ENCODE data around the gene FAM13A. TPM values are rescaled to one million over a fixed set of nuclear protein-coding genes. Genes with fewer than 3 reads are reported as not detected.

The FAM13A gene
- total RNA-seq, 4 donors from 2014 or later: 157 to 327 (median 202) TPM

DNA sequence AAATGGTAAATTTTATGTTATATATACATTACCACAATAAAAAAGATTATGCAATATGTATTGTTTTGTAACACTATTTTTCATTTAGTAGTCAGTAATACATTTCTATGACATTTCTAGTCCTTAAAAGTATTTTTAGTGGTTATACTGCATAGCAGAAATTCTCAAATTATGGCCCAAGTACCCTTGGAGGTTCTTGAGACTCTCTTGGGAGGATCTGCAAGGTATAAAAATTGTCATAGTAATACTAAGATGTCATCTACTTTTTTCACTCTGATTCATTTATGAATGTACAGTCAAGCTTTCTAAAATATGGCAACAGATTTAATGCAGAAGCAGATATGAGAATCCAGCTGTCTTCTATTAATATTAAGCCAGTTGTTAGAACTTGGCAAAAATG, 220.8 kb downstream of the FAM13A start:
- DNase-seq: no peak
- H3K27me3 ChIP-seq: no peaks in the 10 kb centered on the region
- H3K36me3 ChIP-seq: no peaks in the 10 kb centered on the region
- intact Hi-C loops (cut with DNase I): no loop called here
- no peaks in the 10 kb centered on the region for H3K9me3 ChIP-seq
- TF ChIP-seq CTCF (IDR thresholded peaks at IDR 0.05) (no peak), POLR2A (IDR thresholded peaks at IDR 0.05) (no peak)
- no peak overlapping the region for H3K27ac ChIP-seq
- H3K4me1 ChIP-seq: no peaks in the 10 kb centered on the region
- no peak overlapping the region for H3K4me3 ChIP-seq (replicated peaks in 1 of 3)

DNA sequence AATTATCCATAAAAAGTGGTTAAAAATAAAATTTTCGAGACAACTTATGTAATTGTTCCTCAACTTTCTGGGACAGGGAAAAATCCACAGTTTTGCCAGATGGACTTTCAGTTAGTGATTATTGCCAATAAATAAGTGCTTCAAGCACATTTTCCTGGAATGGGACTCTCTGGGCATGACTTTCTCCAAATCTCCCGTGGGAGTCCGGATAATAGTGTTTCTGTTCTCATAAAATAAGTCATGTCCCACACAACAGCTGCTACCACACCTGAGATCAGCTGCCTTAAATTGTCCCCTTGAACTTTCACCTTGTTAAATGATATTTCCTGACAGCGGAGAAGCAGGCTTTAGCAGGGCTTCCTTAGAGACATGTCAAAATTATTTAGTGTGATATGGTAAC, 226.0 kb downstream of the FAM13A start:
- H3K27me3 ChIP-seq: no peaks in the 10 kb centered on the region
- H3K4me1 ChIP-seq: peaks cover 0 to 5% of the 10 kb centered on the region in 2 donors
- 65 to 73% methylated on average over 4 of the region's 4 CpGs for WGBS, 2 donors
- no peak overlapping the region for H3K27ac ChIP-seq
- H3K4me3 ChIP-seq (replicated peaks in 1 of 3): no peak overlapping the region
- intact Hi-C loops (cut with DNase I): no loop called here
- TF ChIP-seq CTCF (IDR thresholded peaks at IDR 0.05) (no peak), POLR2A (IDR thresholded peaks at IDR 0.05) (no peak)
- no peak for DNase-seq
- H3K9me3 ChIP-seq: no peaks in the 10 kb centered on the region
- no peaks in the 10 kb centered on the region for H3K36me3 ChIP-seq

DNA sequence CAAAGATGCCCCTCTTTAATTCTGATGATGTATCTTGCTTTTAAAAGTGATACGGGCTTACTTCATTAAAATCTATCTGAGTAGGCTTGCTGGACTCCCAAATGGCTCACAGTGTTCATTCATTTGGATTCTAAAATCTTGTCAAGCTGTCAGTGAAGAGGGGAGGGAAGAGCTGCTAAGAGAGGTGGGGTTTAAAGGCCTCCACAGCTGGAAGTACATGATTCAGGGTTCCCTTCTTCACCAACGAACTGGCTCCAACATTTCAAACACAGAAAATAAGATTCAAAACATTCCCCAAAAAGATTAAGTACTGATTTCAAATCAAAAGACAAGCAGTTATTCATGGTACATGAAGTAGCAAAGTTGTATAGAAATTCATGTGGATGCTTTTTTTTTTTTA, 226.4 kb downstream of the FAM13A start:
- no peak for TF ChIP-seq POLR2A (IDR thresholded peaks at IDR 0.05)
- TF ChIP-seq CTCF (IDR thresholded peaks at IDR 0.05): no peak
- Histone ChIP-seq H3K27me3 (no peaks in the 10 kb centered on the region), H3K9me3 (no peaks in the 10 kb centered on the region), H3K4me1 (peaks cover 0 to 5% of the 10 kb centered on the region in 2 donors), H3K4me3 (replicated peaks in 1 of 3) (no peak overlapping the region), H3K27ac (no peak overlapping the region), H3K36me3 (no peaks in the 10 kb centered on the region)
- WGBS, 2 donors: 69 to 81% methylated on average over 2 of the region's 2 CpGs
- DNase-seq: no peak
- intact Hi-C loops (cut with DNase I): no loop called here

- Histone ChIP-seq H3K4me1 (peaks cover 0 to 5% of the 10 kb centered on the region in 2 donors), H3K9me3 (no peaks in the 10 kb centered on the region), H3K27me3 (no peaks in the 10 kb centered on the region), H3K27ac (peak overlapping the region in 2 of 3 donors; percentile 16 to 29), H3K4me3 (replicated peaks in 1 of 3) (no peak overlapping the region), H3K36me3 (no peaks in the 10 kb centered on the region)
- no peak for DNase-seq
- TF ChIP-seq POLR2A (IDR thresholded peaks at IDR 0.05) (no peak), CTCF (IDR thresholded peaks at IDR 0.05) (no peak)
- 13 to 21% methylated on average over 1 of the region's 1 CpG for WGBS, 2 donors
- intact Hi-C loops (cut with DNase I): no loop called here
Observed at GRCh38 chr4:88828842-88829571, 228.0 kb downstream of the FAM13A start.

DNA sequence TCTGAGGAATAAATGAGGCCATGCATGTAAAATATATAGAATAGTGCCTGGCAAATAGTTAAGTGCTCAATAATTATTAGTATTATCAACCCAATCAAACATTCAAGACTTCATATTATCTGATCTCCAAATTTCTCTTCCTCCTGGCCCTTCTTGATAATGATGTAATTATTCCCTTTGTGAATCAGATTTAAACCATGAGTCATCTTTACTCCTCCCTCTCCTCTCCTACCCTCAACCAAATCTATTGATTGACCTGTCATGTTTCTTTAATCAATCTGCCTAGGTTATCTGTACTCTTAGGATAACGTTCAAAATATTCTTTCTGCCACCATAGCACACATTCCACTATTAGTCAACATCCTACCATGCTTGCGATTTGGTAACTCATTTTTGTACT, 229.5 kb downstream of the FAM13A start:
- Histone ChIP-seq H3K36me3 (no peaks in the 10 kb centered on the region), H3K27ac (no peak overlapping the region), H3K4me1 (peaks cover 0 to 5% of the 10 kb centered on the region in 2 donors), H3K4me3 (replicated peaks in 1 of 3) (no peak overlapping the region), H3K27me3 (no peaks in the 10 kb centered on the region), H3K9me3 (no peaks in the 10 kb centered on the region)
- intact Hi-C loops (cut with DNase I): no loop called here
- TF ChIP-seq POLR2A (IDR thresholded peaks at IDR 0.05) (no peak), CTCF (IDR thresholded peaks at IDR 0.05) (no peak)
- no peak for DNase-seq
- WGBS, 2 donors: 89 to 91% methylated on average over 2 of the region's 2 CpGs
